GM12873 (cell line): ENCODE data around the gene BABAM2.

Source experiments
- TF ChIP-seq, protein P1 (sequence below): IDR thresholded peaks from 2 replicates; pipeline ENCODE4 v1.5.1; 2012; ENCODE audit warnings: low read depth, mild to moderate bottlenecking, moderate library complexity, low read length, control low read depth; ENCODE audit not compliant: insufficient read depth; ENCODE audit errors: missing control alignments

Gene BABAM2

DNA sequence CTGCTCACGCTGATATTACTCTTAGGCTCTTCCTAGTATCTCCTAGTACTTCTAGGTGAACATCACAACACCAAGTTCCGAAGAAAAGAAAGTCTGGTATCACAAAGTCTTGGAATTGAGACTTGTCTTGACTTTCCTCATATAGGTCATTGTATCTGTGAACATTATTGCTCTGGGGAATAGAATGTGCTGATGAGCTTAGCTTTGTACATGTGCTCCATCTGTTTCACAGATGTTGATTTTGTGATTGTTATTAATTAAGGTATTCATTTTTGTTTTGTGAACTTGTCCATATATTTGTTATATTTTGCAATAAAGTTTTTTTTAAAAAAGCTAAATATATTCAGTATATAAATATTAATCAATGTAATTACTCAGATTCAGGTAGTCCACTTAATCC lies 111.7 kb downstream of the BABAM2 start:
- TF ChIP-seq, protein P1, sequence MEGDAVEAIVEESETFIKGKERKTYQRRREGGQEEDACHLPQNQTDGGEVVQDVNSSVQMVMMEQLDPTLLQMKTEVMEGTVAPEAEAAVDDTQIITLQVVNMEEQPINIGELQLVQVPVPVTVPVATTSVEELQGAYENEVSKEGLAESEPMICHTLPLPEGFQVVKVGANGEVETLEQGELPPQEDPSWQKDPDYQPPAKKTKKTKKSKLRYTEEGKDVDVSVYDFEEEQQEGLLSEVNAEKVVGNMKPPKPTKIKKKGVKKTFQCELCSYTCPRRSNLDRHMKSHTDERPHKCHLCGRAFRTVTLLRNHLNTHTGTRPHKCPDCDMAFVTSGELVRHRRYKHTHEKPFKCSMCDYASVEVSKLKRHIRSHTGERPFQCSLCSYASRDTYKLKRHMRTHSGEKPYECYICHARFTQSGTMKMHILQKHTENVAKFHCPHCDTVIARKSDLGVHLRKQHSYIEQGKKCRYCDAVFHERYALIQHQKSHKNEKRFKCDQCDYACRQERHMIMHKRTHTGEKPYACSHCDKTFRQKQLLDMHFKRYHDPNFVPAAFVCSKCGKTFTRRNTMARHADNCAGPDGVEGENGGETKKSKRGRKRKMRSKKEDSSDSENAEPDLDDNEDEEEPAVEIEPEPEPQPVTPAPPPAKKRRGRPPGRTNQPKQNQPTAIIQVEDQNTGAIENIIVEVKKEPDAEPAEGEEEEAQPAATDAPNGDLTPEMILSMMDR = no peak

DNA sequence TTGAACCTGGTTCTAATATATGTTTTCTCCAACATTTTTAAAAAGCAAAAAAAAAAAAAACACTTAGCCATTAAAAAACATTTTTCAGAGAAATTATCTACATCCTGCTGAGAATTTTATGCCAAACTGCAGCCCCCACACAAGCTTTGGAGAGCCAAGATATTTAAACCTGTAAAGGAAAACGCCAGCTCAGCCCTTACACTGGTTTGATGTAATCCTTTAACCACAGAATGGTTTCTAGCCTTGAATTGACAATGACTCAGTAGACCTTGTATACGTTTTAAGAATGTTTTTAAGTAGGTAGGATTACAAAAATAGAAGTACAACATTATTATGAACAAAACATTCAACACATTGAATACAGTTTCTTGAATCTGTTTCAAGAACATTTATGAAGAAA lies 113.6 kb downstream of the BABAM2 start:
- TF ChIP-seq, protein P1 = no peak

DNA sequence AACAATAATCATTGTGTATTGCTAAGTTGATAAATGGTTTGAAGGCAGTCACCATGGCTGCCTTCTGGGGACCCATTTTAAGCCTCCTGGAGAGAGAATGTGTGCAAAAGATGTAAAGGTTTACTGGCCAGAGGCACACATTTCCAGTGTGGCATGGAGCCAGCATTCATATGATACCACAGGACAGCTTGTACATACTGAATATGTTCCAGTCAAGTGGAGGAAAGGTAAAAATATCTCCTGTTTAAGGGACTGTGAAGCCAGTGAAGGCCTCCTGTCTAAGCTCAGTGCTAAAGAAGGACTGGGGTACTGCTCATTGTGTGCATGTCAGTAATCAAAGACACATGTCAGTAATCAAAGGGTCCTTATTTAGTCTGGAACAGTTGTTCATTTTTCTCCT lies 119.2 kb downstream of the BABAM2 start:
- TF ChIP-seq, protein P1 = no peak

DNA sequence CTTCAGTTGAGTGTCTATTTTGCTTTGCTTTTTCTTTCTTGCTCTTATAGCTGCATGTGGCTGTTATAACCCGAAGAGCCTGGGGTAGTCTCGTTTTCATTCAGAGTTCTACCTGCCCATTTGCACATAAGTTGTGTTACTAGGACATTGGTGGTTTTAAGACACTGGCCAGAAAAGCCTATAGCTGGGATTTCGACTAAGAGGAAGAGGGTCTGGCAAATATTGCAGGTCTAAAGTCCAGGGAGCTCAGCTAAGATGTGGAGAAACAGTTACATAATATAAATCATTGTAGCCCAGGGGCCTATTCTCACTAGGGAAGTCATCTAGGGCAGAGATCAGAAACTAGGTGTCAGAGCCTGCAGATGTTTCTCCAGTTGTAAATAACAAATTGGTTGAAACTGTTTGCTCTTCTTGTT lies 120.8 kb downstream of the BABAM2 start:
- TF ChIP-seq, protein P1 = no peak

DNA sequence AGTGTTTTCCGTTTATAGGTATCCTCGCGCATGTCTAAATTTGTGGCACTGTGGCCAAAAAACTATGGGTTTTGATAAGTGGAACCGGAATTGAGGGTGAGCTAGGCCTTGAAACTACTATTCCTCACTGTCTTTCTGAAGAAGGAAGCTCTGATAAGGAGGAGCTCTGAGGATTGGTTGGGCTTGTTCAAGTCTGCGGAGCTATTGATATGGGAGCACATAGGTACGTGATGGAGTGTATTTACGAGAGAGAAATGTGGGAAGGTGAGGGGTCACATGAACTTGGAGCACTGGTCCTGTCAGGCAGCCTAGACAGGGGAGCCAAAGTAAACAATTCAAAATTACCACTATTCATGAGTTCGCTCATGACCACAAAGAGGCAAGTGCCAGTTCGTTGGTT lies 131.4 kb downstream of the BABAM2 start:
- TF ChIP-seq, protein P1 = no peak

DNA sequence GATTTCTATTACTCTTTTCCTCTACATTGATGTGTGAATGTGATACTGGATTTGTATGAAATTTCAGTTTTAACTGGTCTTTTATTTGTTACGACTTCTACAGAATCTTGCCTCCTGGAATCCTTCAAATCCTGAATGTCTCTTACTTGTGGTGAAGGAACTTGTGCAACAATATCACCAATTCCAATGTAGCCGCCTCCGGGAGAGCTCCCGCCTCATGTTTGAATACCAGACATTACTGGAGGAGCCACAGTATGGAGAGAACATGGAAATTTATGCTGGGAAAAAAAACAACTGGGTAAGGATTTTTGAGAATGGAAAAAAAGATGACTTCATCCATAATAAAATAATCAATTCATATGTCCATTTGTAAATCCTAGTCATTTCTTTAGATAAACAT lies 134.6 kb downstream of the BABAM2 start:
- TF ChIP-seq, protein P1 = no peak

DNA sequence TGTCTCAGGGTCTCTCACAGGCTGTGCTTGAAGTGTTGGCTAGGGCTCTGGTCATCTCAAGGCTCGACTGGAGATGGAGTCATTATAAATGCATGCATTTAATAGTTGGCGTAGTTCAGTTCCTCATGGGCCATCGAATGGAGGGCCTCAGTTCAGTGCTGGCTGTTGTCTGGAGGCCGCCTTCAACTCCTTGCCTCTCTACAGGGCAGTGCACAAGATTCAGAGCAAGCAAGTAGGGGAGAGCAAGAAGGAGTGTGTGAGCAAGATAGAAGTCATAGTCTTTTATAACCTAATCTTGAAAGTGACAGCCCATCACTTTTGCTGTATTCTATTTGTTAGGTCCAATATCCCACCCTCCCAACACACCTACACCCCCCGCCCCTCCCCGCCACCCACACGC lies 137.5 kb downstream of the BABAM2 start:
- TF ChIP-seq, protein P1 = no peak

DNA sequence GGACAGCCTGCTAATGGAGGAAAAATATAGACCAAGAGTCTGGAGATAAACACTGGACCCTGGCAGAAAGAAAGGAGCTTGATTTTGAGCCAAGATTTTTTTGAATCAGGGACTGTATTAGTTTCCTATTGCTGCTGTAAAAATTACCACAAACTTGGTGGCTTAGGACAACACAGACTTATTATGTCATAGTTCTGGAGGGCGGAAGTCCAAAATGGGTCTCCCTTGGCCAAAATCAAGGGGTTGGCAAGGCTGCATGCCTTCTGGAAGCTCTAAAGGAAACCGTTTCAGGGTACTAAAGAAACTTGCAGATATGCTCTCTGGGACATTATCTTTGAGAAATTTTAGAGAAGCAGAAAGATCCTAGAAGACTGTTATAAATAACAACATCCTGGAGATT lies 140.1 kb downstream of the BABAM2 start:
- TF ChIP-seq, protein P1 = no peak
